Measurements from ENCODE around the gene DERL3. TPM values are rescaled to one million over a fixed set of nuclear protein-coding genes. Genes with fewer than 3 reads are reported as not detected.

DERL3 gene
- total RNA-seq, 1 donor from 2014 or later = 13.4 TPM

Other genes with a start within 250 kb of the DERL3 start
- gene DRICH1, start 206.7 kb downstream of the DERL3 start, total RNA-seq = 0.24 and 0.61 TPM in 2 replicates
- 6.9 TPM in 2 replicates for gene RGL4, start 148.0 kb downstream of the DERL3 start, total RNA-seq
- gene ZNF70, start 87.9 kb downstream of the DERL3 start, total RNA-seq = 2.5 and 2.6 TPM in 2 replicates
- not detected in 2 replicates for gene VPREB3, start 84.6 kb downstream of the DERL3 start, total RNA-seq
- gene C22orf15, start 76.0 kb downstream of the DERL3 start, total RNA-seq = 0.16 and 0.19 TPM in 2 replicates
- gene CHCHD10, start 71.0 kb downstream of the DERL3 start, total RNA-seq = 122 and 126 TPM in 2 replicates
- 0.50 and 0.70 TPM in 2 replicates for gene MMP11, start 66.2 kb downstream of the DERL3 start, total RNA-seq
- 89.9 and 92.2 TPM in 2 replicates for gene SMARCB1, start 52.0 kb downstream of the DERL3 start, total RNA-seq
- gene SLC2A11, start 18.9 kb upstream of the DERL3 start, total RNA-seq = 8.0 and 9.3 TPM in 2 replicates
- 1,352 and 1,382 TPM in 2 replicates for gene MIF, start 55.4 kb upstream of the DERL3 start, total RNA-seq
- 0.36 TPM in 1 of 2 replicates, not detected in the other for gene GSTT2B, start 122.2 kb upstream of the DERL3 start, total RNA-seq
- gene DDTL, start 127.9 kb upstream of the DERL3 start, total RNA-seq = 5.0 TPM in 2 replicates
- 106 and 108 TPM in 2 replicates for gene DDT, start 135.4 kb upstream of the DERL3 start, total RNA-seq
- gene GSTT2, start 141.1 kb upstream of the DERL3 start, total RNA-seq = 0.42 TPM in 1 of 2 replicates, not detected in the other
- gene GSTT4, start 166.4 kb upstream of the DERL3 start, total RNA-seq = not detected in 2 replicates
- 100 and 103 TPM in 2 replicates for gene CABIN1, start 172.3 kb upstream of the DERL3 start, total RNA-seq

Data from activated CD4-positive, alpha-beta T cell treated with anti-CD3 and anti-CD28 coated beads, Interleukin-2, amount 10 ng/mL, durations not matched to agents 24 days and 14 days (primary cell).